ENCODE data around the gene FADS2. TPM values are rescaled to one million over a fixed set of nuclear protein-coding genes. Genes with fewer than 3 reads are reported as not detected.

The FADS2 gene
- total RNA-seq: 68.6 and 175 TPM in 2 replicates
- 156 TPM for polyA plus RNA-seq (2012)

DNA sequence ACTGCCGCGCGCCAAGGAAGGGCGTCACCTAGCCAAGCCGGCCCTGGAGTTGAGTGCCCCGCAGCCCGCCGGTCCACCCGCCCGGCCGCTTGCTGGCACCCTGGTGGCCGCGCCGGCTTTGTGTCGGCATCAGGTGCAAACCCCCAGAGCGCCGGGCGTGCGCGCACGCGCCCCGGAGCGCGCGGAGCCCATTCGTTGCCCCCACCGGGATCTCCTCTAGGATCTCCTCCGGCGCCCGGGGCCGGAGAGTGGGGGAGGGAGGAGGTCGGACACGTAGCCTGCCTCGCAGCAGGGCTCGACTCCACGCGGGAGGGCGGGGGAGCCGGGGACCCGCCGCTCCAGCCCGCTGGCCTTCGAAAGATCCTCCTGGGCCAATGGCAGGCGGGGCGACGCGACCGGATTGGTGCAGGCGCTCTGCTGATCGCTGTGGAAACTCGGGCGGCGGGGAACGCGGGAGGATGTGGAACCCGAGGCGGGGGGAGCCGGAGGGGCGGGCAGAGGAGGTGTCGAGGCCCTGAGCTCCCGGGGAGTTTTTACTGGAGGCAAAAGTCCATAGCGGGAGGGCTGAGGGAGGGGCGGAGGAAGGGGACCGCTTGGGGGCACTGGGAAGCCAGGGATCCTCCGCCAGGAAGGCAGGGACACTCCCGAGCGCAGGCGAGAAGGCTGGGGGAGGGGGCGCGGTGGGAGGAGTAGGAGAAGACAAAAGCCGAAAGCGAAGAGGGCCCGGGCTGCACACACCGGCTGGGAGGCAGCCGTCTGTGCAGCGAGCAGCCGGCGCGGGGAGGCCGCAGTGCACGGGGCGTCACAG lies at the start of gene FADS2:
Gene FADS2 (plus strand): TSS at position 730 of the 808 bp plus-strand sequence. CDS start 91 bp downstream, outside the sequence.
- peak; percentile 89 for DNase-seq (ENCODE audit: low read depth)

- DNase-seq (ENCODE audit: low read depth): no peak
Measured at GRCh38 chr11:61778357-61778886, 49.7 kb upstream of the FADS2 start.

DNA sequence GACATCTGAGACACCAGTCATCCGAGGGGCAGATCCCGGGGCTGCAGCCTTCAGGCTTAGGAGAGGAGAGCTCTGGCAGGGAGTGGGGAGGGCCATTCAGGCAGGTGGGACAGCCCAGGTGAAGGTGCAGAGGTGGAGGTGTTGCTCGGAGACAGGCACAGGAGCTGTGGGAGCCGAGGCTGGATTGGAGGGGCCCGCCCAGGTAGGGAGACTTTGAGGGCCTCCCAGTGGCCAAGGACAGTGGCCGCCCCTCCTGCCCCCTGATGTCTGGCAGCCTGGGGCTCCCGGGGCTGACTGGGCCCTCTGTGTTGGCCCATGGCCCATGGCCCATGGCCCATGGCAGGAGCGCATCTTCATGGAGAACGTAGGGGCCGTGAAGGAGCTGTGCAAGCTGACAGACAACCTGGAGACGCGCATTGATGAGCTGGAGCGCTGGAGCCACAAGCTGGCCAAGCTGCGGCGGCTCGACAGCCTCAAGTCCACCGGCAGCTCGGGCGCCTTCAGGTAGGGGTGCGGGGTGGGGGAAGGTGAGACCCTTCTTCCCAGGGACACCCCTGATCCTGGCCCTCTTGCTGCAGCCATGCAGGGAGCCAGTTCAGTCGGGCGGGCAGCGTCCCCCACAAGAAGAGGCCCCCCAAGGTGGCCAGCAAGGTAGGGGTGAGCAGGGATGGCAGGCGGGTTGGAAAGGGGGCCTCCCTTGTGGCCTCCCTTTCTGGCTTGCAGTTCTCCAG lies 49.0 kb upstream of the FADS2 start:
- no peak for DNase-seq (ENCODE audit: low read depth)

DNA sequence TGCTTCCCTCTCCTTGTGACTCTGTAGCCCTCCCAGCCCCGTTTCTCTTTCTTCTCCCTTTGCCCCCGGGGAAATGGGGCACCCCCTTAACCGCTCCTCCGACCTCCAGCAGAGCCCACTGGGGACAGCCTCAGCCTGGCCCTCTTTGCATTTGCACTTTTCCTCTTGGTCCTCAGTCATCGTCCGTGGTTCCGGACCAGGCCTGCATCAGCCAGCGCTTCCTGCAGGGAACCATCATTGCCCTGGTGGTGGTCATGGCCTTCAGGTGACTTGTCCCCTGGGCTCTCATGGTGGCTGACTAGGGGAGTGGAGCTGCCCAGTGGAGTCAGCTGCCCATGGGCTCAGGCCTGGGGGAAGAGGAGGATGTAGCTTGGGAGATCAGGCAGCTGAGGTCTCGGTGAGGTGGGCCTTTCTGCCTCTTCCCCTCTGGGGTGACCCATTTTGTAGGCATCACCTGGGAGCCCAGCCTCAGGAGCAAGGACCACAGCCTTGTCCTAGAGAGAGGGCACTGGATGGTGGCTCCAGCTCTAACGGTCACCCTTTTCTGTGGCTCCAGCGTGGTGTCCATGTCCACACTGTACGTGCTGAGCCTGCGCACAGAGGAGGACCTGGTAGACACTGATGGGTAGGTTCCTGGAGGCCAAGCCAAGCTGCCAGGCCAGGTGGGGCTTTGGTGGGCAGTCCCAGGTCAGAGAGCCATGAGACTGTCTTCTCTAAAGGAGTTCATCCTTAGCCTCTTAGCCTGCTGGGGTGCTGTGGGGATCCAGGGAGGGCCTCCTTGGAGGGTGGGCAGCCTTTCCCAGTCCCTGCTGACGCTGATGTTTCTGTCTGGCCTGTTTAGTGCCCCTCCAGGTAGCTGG lies 48.2 kb upstream of the FADS2 start:
- no peak for DNase-seq (ENCODE audit: low read depth)

GRCh38 chr11:61780581-61781162 lies 47.4 kb upstream of the FADS2 start:
- DNase-seq (ENCODE audit: low read depth): no peak

DNA sequence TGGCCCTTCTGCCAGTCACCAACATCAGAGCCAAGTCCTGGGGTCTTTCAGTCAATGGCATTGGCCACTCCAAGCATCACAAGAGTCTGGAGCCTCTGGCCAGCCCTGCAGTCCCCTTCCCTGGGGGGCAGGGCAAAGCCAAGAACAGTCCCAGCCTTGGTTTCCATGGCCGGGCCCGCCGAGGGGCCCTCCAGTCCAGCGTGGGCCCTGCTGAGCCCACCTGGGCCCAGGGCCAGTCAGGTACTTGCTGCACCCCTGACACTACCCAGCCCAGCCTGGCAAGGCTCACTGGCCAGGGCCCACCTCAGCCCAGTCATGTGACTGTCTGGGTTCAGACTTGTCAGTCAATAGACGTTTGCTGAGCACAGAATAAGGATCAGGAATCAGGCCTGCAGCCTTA lies 46.5 kb upstream of the FADS2 start:
- no peak for DNase-seq (ENCODE audit: low read depth)

- DNase-seq (ENCODE audit: low read depth): no peak
Measured at GRCh38 chr11:61782299-61782698, 45.8 kb upstream of the FADS2 start.

DNA sequence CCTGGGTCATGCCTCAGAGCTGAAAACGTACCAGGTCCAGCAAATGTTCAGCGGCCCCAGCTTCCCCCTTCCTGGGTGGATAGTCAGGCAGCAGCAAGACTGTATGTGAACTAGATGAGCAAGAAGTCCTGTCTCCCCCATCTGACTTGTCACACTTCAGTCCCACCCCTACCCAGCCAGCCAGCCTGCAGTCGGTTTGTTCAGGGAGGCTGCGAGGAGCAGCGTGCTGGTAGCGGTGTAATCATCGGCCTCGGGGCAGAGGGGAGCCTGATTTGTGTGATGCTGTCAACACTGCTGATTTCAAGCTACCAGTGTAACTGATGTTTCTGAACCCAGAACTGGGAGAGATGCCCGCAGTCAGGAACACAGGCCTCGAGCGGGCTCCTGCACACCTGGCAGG lies 45.3 kb upstream of the FADS2 start:
- DNase-seq (ENCODE audit: low read depth): no peak

DNA sequence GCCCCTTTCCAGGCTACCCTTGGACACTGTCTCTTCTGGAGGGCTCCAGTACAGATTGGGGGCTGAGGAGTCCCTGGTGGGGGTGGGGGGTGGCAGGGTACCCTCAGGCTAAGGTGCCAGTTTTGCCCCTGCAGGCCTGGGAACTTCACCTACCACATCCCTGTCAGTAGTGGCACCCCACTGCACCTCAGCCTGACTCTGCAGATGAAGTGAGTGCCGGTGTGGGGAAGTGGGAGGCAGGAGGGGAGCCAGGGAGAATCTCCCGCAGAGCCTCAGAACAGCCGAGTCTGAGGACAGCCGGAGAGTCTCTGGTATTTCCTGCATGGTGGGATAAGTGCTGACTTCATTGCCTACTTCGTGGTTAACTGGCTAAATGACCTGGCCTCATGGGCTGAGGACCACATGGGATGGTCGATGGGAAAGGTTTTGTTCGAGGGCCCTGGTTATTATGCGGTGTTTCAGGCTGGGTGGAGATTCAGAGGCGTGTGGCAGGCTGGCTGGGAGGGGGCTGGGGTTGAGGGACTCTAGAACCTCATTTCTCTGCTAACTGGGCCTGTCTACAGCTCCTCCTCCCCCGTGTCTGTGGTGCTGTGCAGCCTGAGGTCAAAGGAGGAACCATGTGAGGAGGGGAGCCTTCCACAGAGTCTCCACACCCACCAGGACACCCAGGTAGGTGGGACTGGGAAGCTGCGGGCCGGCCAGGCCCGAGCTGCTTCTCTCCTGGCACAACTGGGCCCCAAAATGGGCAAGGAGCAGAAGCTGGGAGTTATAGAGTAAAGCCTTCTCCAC lies 44.2 kb upstream of the FADS2 start:
- peak; percentile 25 for DNase-seq (ENCODE audit: low read depth)

GRCh38 chr11:61784506-61784805 lies 43.6 kb upstream of the FADS2 start:
- no peak for DNase-seq (ENCODE audit: low read depth)

DNA sequence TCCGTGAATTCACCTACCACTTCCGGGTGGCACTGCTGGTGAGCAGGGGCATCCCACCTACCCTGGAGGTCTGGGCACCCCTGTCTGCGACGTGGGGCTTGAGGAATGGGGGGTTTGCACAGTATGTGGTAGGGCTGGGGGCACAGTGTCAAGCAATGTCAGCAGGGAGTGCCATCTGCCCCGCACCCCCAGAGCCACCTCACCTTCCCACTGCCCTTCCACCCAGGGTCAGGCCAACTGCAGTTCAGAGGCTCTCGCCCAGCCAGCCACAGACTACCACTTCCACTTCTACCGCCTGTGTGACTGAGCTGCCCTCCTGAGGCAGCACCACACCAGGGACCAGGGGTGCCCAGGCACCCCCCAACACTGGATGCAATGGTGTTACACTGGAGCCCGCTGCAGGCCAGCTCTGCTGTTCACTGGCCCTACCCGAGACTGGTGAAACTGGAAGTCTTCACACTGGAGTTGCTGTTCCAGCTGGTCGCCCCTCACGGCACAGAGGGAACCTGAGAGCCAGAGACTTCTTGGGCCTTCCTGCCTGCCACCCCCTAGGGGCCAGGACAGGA lies 42.2 kb upstream of the FADS2 start:
- DNase-seq (ENCODE audit: low read depth): no peak

- DNase-seq (ENCODE audit: low read depth): no peak
Measured at GRCh38 chr11:61787928-61788491, 40.1 kb upstream of the FADS2 start.

GRCh38 chr11:61791737-61792309 lies 36.3 kb upstream of the FADS2 start:
- peak; percentile 85 for DNase-seq (ENCODE audit: low read depth)

DNA sequence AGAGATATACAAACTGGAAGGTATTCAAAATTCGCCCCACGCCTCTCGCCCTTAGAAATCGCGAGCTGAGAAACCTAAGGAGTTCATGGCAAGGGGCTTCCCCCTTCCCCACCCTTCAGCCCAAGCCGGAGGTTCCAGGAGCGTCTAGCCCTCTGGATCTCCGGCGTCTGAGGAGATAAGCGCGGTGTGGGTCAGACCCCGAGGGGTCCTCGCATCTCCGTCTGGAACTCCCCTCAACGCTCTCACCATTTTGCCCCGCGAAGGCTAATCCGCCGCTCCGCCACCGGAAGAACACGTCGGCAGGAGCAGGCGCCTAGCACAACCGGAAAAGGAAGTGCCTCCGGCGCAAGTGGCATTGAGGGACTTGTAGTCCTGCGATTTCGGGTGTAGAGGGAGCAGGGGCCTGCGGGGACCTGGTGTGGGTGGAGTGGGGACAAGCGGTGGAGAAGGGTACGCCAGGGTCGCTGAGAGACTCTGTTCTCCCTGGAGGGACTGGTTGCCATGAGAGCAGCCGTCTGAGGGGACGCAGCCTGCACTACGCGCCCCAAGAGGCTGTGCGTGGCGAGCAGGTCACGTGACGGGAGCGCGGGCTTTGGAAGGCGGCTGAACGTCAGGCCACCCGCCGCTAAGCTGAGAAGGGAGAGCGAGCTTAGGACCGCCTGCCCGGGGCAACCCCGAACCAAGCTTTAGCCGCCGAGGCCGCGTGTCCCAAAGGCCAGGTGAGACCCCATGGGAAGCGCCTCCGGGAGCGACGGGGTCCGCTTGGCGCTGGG lies 35.6 kb upstream of the FADS2 start, which contains the start of the genes FEN1 and TMEM258:
Gene FEN1 (plus strand): TSS at position 602 of the 773 bp plus-strand sequence. CDS start 2,451 bp downstream, outside the sequence.
Gene TMEM258 (minus strand): TSS at position 290 of the 773 bp plus-strand sequence. CDS start 41 bp downstream, at position 249.
- DNase-seq (ENCODE audit: low read depth): peak; percentile 94

DNA sequence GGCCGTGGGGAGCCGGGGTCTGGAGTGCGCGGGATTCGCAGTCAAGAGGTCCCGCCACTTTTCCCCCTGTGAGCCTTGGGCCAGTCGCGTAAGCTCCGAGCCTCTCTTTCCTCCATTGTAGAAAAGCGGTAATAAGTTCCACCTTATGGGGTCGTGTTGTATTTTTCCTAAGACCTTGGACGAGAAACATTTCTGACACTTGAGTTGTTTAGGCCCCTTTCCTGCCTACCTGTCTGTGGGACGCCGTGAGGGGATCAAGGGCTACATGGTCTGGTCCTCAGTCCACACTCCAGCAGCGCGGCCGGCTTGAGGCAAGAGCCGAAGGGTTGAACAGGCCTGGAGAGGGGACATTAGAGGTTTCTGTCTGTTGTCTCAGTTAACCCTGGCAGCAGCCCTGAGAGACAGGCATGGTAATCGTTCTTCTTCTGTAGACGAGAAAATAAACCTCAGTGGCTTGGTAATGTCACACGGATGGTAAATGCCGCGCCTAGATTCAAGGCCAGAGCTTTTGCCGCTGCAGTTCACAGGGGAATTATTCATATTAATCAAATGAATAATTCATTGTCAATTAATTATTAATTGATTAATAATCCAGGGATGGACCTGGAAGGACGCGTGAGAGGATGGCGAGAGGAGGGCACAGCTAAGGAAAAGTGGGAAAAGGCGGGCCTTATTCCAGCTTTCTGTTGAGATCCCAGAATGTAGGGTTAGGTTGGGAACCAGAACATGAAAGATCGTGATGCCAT lies 34.8 kb upstream of the FADS2 start:
- DNase-seq (ENCODE audit: low read depth): no peak

DNA sequence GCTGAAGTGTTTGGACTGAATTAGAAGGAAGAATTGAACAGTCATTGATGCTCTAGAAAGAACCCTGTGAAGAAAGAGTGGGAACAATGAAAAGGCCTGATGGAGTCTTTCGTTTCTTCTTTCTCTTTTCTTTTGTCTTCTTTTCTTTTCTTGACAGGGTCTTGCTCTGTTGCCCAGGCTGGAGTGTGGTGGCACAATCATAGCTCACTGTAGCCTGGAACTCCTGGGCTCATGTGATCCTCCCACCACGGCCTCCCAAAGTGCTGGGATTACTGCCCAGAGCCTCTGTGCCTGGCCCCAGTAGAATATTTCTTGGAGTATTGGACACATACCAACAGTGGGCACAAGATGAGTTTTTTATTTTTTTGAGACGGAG lies 34.3 kb upstream of the FADS2 start:
- DNase-seq (ENCODE audit: low read depth): no peak

- no peak for DNase-seq (ENCODE audit: low read depth)
Measured at GRCh38 chr11:61794579-61794978, 33.5 kb upstream of the FADS2 start.

- no peak for DNase-seq (ENCODE audit: low read depth)
Measured at GRCh38 chr11:61795459-61795858, 32.6 kb upstream of the FADS2 start.
